WERI-Rb-1 (cell line): ENCODE data around the gene TMEM256.

Experiments
- DNase-seq: peaks from one replicate; pipeline ENCODE4 v3.0.0-alpha.2; 2020
- H3K27ac ChIP-seq: fragments of 250-450 bp; sonication (Bioruptor Pico); 2 replicates; pipeline ENCODE4 v1.5.1; 2020; ENCODE audit warnings: mild to moderate bottlenecking, moderate library complexity
- H3K27me3 ChIP-seq: fragments of 250-450 bp; sonication (Bioruptor Pico); 2 replicates; pipeline ENCODE4 v1.5.1; 2021; ENCODE audit warnings: mild to moderate bottlenecking, low read depth, moderate library complexity; ENCODE audit not compliant: insufficient read depth, severe bottlenecking
- H3K36me3 ChIP-seq: fragments of 250-450 bp; sonication (Bioruptor Pico); 2 replicates; pipeline ENCODE4 v1.5.1; 2020; ENCODE audit warnings: mild to moderate bottlenecking, moderate library complexity
- H3K4me3 ChIP-seq: 2 replicates; pipeline ENCODE4 v1.5.1; 2011; ENCODE audit warnings: low read depth, mild to moderate bottlenecking, control low read depth, low read length
- H3K9me3 ChIP-seq: fragments of 250-450 bp; sonication (Bioruptor Pico); 2 replicates; pipeline ENCODE4 v1.5.1; 2021; ENCODE audit warnings: mild to moderate bottlenecking, moderate library complexity; ENCODE audit not compliant: severe bottlenecking
- CTCF ChIP-seq: IDR thresholded peaks from 2 replicates; pipeline ENCODE4 v1.5.1; 2011; ENCODE audit warnings: low read depth, mild to moderate bottlenecking, control low read depth, inconsistent platforms, low read length

The TMEM256 gene

GRCh38 chr17:7403977-7404736, at the start of gene TMEM256:
Gene TMEM256 (minus strand): TSS chr17:7404097. CDS start chr17:7404084, 13 bp downstream.
- Histone ChIP-seq H3K36me3 (peaks cover 9% of the 10 kb centered on the region; the same call in 1 of the 2 replicates), H3K4me3 (peak within 1 kb of the TSS; percentile 89), H3K27me3 (no peaks in the 10 kb centered on the region), H3K9me3 (no peaks in the 10 kb centered on the region), H3K27ac (peak within 1 kb of the TSS; percentile 85)
- DNase-seq = peak; percentile 98
- TF ChIP-seq CTCF = no peak

GRCh38 chr17:7448461-7448860, 44.6 kb upstream of the TMEM256 start:
- no peak for TF ChIP-seq CTCF
- no peak overlapping the region for H3K4me3 ChIP-seq
- peak; percentile 74 for DNase-seq
- no peaks in the 10 kb centered on the region for H3K27me3 ChIP-seq
- H3K27ac ChIP-seq = no peak overlapping the region
- H3K9me3 ChIP-seq = no peaks in the 10 kb centered on the region
- no peaks in the 10 kb centered on the region for H3K36me3 ChIP-seq

GRCh38 chr17:7445619-7445968, 41.7 kb upstream of the TMEM256 start:
- no peak overlapping the region for H3K4me3 ChIP-seq
- TF ChIP-seq CTCF = no peak
- no peaks in the 10 kb centered on the region for H3K9me3 ChIP-seq
- no peak for DNase-seq
- H3K27me3 ChIP-seq = no peaks in the 10 kb centered on the region
- H3K36me3 ChIP-seq = no peaks in the 10 kb centered on the region
- H3K27ac ChIP-seq = no peak overlapping the region

GRCh38 chr17:7444682-7445618, 41.1 kb upstream of the TMEM256 start, which contains the start of gene CHRNB1:
Gene CHRNB1 (plus strand): TSS chr17:7445061. CDS start chr17:7445128, 67 bp downstream.
- no peak for TF ChIP-seq CTCF
- no peaks in the 10 kb centered on the region for H3K27me3 ChIP-seq
- no peaks in the 10 kb centered on the region for H3K36me3 ChIP-seq
- H3K4me3 ChIP-seq = no peak within 1 kb of the TSS
- no peaks in the 10 kb centered on the region for H3K9me3 ChIP-seq
- no peak within 1 kb of the TSS for H3K27ac ChIP-seq
- DNase-seq = no peak

- H3K9me3 ChIP-seq = no peaks in the 10 kb centered on the region
- no peak overlapping the region for H3K27ac ChIP-seq
- no peaks in the 10 kb centered on the region for H3K36me3 ChIP-seq
- H3K4me3 ChIP-seq = no peak overlapping the region
- no peak for DNase-seq
- peaks cover 3% of the 10 kb centered on the region for H3K27me3 ChIP-seq
- no peak for TF ChIP-seq CTCF
Measured at GRCh38 chr17:7443499-7444485, 39.9 kb upstream of the TMEM256 start.
